Measurements from ENCODE around the gene PDE4C. TPM values are rescaled to one million over a fixed set of nuclear protein-coding genes. Genes with fewer than 3 reads are reported as not detected.

Gene PDE4C
- total RNA-seq, 3 donors from 2014 or later (not counting 1 experiment from before 2014, with no cell fraction given) = not detected

GRCh38 chr19:18273561-18274218 is 47.5 kb upstream of the PDE4C start:
- no peak overlapping the region for H3K4me3 ChIP-seq (ENCODE audit: low read length)
- H3K4me1 ChIP-seq (ENCODE audit: control insufficient read depth, insufficient read depth, low read length) = peaks cover 25% of the 10 kb centered on the region
- no peak for ATAC-seq
- Mint-ChIP-seq H3K27ac (peak overlapping the region; percentile 97 to 99), H3K27me3 (ENCODE audit: low read depth in 2 of 2) (no peaks in the 10 kb centered on the region), H3K4me3 (peak overlapping the region; percentile 66), H3K4me1 (peaks cover 4 to 17% of the 10 kb centered on the region in 2 donors), H3K9me3 (no peaks in the 10 kb centered on the region), H3K36me3 (no peaks in the 10 kb centered on the region)
- TF ChIP-seq CTCF (IDR thresholded peaks at IDR 0.05) = no peak
- peaks cover 21% of the 10 kb centered on the region for H3K36me3 ChIP-seq (ENCODE audit: control insufficient read depth, insufficient read depth, low read length)
- intact Hi-C loops (cut with micrococcal nuclease) = no loop called here
- WGBS (ENCODE audit: insufficient coverage) = 96% methylated on average over 12 of the region's 13 CpGs
- no peak overlapping the region for H3K27ac ChIP-seq (ENCODE audit: low read length)
- DNase-seq = peak in 1 of 2 donors; percentile 43
- no peaks in the 10 kb centered on the region for H3K27me3 ChIP-seq (ENCODE audit: control insufficient read depth, insufficient read depth, low read length)
- H3K9me3 ChIP-seq (ENCODE audit: control insufficient read depth, insufficient read depth, low read length) = no peaks in the 10 kb centered on the region

- Mint-ChIP-seq H3K36me3 (no peaks in the 10 kb centered on the region), H3K27ac (peak overlapping the region in 1 of 2 donors; percentile 99), H3K4me1 (peaks cover 0 to 16% of the 10 kb centered on the region in 2 donors), H3K9me3 (no peaks in the 10 kb centered on the region), H3K27me3 (ENCODE audit: low read depth in 2 of 2) (no peaks in the 10 kb centered on the region), H3K4me3 (peak overlapping the region; percentile 61)
- WGBS (ENCODE audit: insufficient coverage) = 97% methylated on average over 6 of the region's 6 CpGs
- DNase-seq (peak in 1 of 2 donors; percentile 57), ATAC-seq (peak in 2 of 3 donors; percentile 3 to 6)
- intact Hi-C loops (cut with micrococcal nuclease) = no loop called here
- Histone ChIP-seq H3K4me3 (ENCODE audit: low read length) (no peak overlapping the region), H3K27me3 (ENCODE audit: control insufficient read depth, insufficient read depth, low read length) (no peaks in the 10 kb centered on the region), H3K4me1 (ENCODE audit: control insufficient read depth, insufficient read depth, low read length) (peaks cover 16% of the 10 kb centered on the region), H3K27ac (ENCODE audit: low read length) (no peak overlapping the region), H3K36me3 (ENCODE audit: control insufficient read depth, insufficient read depth, low read length) (peaks cover 25% of the 10 kb centered on the region), H3K9me3 (ENCODE audit: control insufficient read depth, insufficient read depth, low read length) (no peaks in the 10 kb centered on the region)
- TF ChIP-seq CTCF (IDR thresholded peaks at IDR 0.05) = no peak
These were observed 45.2 kb upstream of the PDE4C start for GRCh38 chr19:18271433-18271841.

GRCh38 chr19:18270326-18270725 is 44.1 kb upstream of the PDE4C start:
- no peaks in the 10 kb centered on the region for H3K9me3 ChIP-seq (ENCODE audit: control insufficient read depth, insufficient read depth, low read length)
- DNase-seq (no peak), ATAC-seq (no peak)
- no peak overlapping the region for H3K4me3 ChIP-seq (ENCODE audit: low read length)
- H3K27ac ChIP-seq (ENCODE audit: low read length) = no peak overlapping the region
- peak overlapping the region in 1 of 2 donors; percentile 99 for H3K27ac Mint-ChIP-seq
- intact Hi-C loops (cut with micrococcal nuclease) = no loop called here
- no peak for TF ChIP-seq CTCF (IDR thresholded peaks at IDR 0.05)
- no peaks in the 10 kb centered on the region for H3K9me3 Mint-ChIP-seq
- peaks cover 0 to 16% of the 10 kb centered on the region in 2 donors for H3K4me1 Mint-ChIP-seq
- H3K27me3 Mint-ChIP-seq (ENCODE audit: low read depth in 2 of 2) = no peaks in the 10 kb centered on the region
- H3K4me3 Mint-ChIP-seq = peak overlapping the region; percentile 57
- WGBS (ENCODE audit: insufficient coverage) = 95% methylated on average over 9 of the region's 9 CpGs
- H3K27me3 ChIP-seq (ENCODE audit: control insufficient read depth, insufficient read depth, low read length) = no peaks in the 10 kb centered on the region
- peaks cover 30% of the 10 kb centered on the region for H3K36me3 ChIP-seq (ENCODE audit: control insufficient read depth, insufficient read depth, low read length)
- peaks cover 9% of the 10 kb centered on the region for H3K4me1 ChIP-seq (ENCODE audit: control insufficient read depth, insufficient read depth, low read length)
- H3K36me3 Mint-ChIP-seq = no peaks in the 10 kb centered on the region
